GM18517 (cell line): ENCODE data around the gene FILIP1L.

ENCODE experiments used
- ATAC-seq: cut with Tn5 transposase; IDR thresholded peaks from one replicate; pipeline ENCODE4 v1.9.1; 2021; ENCODE audit warnings: mild to moderate bottlenecking, moderate library complexity; ENCODE audit not compliant: unreplicated experiment

FILIP1L gene

GRCh38 chr3:99817437-99818240, 296.7 kb downstream of the FILIP1L start, which contains the start of gene CMSS1:
Gene CMSS1, plus strand, starts transcription at chr3:99817862.
- peak; percentile 98 for ATAC-seq

- ATAC-seq: no peak
These were observed 297.3 kb downstream of the FILIP1L start for GRCh38 chr3:99817047-99817436.

GRCh38 chr3:99810403-99810802, 303.9 kb downstream of the FILIP1L start:
- no peak for ATAC-seq

- ATAC-seq: no peak
These were observed 304.7 kb downstream of the FILIP1L start for GRCh38 chr3:99809565-99809964.

- no peak for ATAC-seq
These were observed 306.0 kb downstream of the FILIP1L start for GRCh38 chr3:99808163-99808794.

- no peak for ATAC-seq
These were observed 309.1 kb downstream of the FILIP1L start for GRCh38 chr3:99805160-99805559.

GRCh38 chr3:99803297-99803696, 311.0 kb downstream of the FILIP1L start:
- ATAC-seq: no peak

GRCh38 chr3:99799422-99799821, 314.9 kb downstream of the FILIP1L start:
- ATAC-seq: no peak

- no peak for ATAC-seq
These were observed 318.7 kb downstream of the FILIP1L start for GRCh38 chr3:99795573-99795972.

- no peak for ATAC-seq
These were observed 319.8 kb downstream of the FILIP1L start for GRCh38 chr3:99794485-99794884.

GRCh38 chr3:99789011-99789721, 325.1 kb downstream of the FILIP1L start:
- ATAC-seq: peak; percentile 90
